Stromal cell of bone marrow (primary cell): ENCODE data around the gene SLC24A3.

ENCODE experiments used
- DNase-seq: peaks from one replicate; pipeline ENCODE4 v3.0.0-alpha.2; 2012; ENCODE audit warnings: low read depth

The SLC24A3 gene

DNA sequence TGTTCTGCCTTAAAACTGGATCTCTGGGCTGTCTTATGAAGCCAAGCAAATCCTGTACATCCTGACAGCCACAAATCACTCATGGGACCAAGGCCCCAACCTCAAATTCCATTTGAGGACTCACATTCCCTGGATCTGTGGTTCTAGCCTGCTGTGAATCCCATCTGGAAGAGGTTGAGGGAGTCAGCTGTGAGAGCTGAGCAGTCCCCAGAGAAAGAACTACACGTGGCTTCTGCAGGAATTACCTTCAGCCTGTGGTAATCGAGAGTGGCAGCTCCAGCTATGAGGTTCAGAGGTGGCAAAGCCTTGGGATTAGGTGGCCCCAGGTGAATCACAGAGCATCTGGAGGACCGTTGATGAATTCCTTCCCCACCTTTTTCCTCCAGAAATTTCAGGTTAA, 245.2 kb downstream of the SLC24A3 start:
- DNase-seq: no peak

DNA sequence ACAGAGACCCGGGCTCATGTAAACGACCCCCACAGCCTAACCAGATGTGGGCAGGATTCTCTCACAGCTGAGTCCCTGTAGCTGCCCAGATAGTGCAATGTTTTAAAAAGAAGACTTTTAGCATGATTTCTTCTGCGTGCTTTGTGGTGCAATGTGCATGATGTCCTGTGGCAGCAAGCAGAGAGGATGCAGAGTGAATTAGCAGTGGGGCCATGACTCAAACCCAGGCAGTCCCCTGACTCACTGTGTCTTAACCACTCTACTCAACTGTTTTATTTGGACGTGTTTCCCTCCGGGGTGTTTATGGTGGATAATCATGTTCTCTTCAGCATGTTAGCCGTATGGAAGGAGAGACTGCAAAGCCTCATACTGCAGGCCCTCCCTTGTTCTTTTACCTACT, 247.9 kb downstream of the SLC24A3 start:
- DNase-seq: peak; percentile 70

DNA sequence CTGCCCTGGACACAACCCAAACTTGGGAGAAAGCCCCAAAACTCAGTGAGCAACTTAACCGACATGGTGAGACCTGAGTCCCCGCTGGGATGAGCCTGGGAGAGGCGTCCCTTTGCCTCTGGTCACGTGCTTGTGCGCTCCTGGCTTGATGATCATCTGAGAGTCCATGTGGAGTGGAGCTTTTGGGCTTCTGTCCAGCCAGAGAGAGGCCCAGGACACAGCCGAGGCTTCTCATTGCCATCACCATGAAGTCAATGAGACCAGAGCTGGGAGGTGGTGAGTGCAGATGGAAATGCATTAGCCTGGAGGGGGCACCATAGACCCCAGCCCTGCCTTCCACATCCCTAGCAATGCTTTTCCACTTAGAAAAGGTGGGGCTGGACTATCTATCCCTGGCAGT, 250.0 kb downstream of the SLC24A3 start:
- DNase-seq: no peak

GRCh38 chr20:19463597-19463996, 251.2 kb downstream of the SLC24A3 start:
- DNase-seq: no peak

GRCh38 chr20:19465536-19465935, 253.1 kb downstream of the SLC24A3 start:
- no peak for DNase-seq

DNA sequence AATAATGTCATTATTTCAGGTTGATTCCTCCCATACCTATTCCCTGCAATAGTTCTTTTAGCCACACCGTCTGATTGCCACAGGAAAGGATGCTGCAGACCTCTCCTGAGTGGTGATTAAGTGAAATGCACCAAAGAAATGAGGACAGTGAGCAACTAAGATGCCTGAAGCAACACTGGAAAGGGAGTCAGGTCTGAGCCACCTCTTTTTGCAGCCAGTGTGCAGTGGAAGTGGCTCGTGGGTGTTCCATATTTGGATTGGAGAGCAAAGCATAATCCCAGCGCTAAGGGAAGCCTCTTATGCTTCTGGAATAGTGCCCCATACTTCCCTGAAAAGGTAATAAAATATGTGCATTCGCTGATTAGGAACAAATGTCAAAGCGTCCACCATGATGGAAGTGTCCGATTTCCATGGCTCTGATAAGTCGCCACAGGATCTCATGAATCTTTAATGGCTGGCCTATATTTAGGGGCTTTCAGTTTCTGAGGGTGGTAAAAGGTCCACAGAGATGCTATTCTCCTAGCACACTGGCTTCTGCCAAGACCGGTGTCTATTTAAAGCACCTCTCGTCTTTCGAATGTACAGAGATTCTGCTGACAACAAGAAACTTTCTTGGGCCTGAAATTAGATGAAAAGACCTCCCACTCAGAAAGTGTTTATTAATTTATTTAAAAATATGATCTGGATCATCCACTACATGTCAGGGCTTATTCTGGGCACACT, 253.9 kb downstream of the SLC24A3 start:
- no peak for DNase-seq

DNA sequence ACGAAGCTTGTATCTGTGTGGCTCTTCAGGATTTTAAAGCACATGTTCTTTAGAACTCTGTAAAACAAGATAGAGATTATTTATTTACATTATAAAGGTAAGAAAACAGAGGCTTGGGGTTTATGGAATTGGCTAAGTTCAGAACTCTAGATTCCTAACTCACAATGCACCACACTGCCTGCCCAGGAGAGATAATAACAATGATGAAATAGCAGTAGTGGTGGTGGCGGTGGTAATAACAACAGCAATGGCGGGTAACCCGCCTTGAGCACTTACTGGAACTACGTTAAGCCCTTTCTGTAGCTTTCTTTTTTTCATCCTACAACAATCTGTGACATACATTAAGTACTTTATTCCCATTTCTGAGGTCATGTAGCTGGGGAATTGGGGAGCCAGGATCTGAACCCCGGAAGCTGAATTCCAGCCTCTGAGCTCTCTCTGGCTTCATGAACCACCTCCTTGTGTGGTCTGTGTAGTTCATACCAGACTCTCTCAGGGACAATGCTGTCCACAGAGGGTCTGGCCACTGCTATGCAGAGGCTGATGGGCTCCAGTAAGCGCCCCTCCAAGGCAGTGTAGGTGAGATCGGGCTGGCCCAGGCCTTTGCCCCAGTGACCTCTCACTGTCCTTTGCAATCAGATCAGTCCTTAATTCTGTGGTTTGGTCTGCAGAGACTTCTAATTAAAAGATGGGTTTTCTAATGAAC, 260.9 kb downstream of the SLC24A3 start:
- no peak for DNase-seq

DNA sequence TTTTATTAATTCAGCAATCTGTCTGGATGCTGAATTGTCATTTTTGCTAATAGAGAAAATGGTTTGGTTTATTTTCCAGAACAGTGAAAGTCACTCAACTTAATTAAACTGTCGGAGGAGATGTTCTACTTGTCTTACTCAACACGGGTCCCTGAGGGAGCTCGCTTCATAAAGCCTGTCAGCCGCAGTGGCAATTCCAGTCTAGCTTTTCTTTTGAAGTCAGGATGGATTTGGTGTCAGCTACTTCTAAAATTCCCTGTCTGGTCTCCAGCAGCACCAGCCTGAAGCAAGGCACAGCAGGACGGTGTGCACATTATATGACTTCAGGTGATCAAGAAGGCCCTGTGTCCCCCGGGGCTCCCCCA, 261.5 kb downstream of the SLC24A3 start:
- no peak for DNase-seq

DNA sequence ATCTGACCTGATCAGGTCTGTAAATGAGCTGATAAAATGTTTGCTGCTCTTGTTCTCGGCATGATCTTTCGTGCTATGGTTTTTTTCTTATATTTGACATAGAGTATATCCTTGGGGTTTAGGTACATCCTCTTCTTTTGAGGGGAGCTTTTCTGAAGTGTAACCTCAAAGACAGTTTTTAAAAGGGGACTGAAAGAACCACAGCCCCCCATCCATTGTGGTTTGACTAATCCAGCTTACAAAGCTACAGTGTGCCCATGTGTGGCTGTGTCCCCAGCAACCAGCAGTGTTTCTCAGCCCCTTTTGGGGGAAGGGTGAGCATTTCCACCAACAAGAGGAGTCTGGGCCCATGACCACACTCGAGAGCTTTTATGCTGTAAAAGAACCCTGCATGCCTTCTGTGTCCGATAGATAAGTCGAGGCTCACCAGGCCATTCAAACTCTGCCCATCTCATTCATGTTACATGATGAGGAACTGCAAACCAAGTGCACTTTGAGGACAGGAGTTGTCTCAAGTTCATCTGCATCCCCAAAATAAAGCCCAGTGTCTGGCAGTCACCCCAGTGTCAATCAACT, 266.0 kb downstream of the SLC24A3 start:
- no peak for DNase-seq

DNA sequence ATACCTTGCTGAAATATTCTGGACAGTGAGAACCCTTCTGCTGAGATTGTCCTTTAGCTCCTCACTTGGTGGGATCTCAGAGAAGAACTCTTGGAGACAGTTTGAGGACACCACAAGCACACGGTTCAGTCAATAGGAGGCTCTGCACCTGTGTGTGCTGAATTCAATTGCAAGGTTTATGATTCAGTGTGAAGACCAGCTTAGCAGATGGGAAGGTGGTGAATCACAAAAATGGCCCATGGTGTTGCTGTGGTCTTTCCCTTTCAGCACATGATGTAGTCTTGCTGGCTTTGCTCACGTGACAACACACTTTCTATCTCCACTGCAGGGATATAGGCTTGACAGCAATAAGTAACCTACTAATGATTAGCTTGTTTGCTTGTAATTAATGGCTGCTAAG, 270.3 kb downstream of the SLC24A3 start:
- DNase-seq: no peak

DNA sequence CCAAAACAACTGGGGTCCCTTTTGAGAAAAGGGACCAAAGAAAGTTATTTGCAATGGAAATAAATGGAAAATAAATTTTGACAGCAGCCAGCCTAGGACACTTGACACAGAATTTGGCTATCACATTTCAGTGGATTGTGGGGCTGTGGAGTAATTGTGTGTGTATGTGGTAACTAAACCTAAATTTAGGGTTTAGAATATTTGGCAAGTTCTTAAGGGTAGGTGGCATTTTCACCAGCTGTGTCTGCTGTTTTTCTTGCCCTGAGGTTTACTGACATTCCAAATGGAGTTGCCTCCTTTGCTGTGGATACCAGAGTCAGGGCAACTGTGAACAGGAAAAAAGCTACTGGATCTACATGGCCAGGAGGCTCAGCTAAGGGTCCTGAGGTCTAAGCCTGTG, 270.9 kb downstream of the SLC24A3 start:
- no peak for DNase-seq

DNA sequence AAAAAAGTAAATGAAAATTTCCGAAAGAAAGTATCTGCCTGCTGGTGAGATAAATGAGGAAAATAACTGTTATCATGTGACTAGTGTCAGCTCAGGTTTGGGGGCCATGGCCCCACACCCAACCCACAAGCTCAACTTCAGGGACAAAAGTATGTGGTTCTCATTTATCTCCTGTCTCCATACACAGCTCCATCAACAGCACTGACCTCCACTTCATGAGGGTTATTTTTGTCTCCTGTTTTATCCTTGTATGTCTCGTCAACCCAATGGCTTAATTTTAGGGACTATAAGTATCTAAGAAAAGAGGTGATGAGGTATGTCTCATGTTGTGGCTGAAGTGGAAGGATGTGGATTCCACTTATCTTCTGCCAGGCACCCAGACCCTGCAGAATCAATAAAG, 274.0 kb downstream of the SLC24A3 start:
- DNase-seq: no peak

- no peak for DNase-seq
These were observed 275.0 kb downstream of the SLC24A3 start for GRCh38 chr20:19487420-19487819.

- no peak for DNase-seq
These were observed 278.8 kb downstream of the SLC24A3 start for GRCh38 chr20:19491241-19491640.

DNA sequence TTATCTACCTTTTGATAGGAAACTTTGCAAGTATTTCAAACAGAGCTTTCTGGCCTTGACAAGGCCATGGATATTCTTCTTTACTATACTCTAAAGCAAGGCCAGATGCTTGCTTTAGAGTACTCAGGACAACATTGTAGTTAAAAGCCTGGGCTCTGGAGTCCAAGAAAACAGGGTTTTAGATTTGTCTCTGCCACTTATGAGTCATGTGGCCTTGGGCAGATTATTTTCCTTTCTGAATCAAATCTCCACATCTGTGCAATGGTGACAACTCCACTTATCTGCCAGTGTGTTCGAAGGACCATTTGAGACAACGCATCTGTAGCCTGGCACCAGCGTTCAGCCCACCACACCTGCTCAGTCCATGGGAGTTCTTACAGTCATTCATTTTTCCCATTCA, 279.7 kb downstream of the SLC24A3 start:
- DNase-seq: no peak

- DNase-seq: no peak
These were observed 280.4 kb downstream of the SLC24A3 start for GRCh38 chr20:19492687-19493336.

DNA sequence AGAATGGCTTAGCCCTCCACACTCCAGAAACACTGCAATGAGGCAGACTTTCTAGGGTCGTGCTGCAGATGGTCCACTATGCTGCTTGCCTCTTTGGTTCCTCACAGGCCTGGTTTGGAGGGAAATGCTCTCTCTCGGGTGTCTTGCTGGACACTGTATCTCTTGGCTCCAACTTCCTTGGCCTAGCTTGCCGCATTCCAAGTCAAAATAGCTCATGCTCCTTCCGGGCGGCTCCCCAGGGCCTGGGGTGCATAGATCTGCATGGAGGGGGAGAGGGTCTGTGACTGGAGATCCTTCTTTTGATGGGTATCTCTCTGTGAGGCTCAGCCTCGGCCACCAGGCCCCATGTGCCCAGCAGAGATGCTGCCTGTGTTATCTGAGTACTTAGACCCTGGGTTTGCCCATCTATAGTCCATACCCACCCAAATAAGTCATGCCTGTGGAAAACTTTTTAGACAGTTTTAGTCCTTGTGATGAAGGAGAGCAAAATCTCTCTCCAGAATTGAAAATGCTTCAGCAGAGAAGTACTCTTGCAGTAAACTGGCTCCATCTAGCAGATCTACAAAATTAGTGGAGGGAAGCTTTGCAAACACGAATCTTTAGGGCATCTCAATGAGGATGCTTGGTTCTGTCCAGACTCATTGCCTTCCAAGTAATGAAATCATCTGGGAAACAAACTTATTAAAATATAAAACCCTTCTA, 281.5 kb downstream of the SLC24A3 start:
- no peak for DNase-seq

DNA sequence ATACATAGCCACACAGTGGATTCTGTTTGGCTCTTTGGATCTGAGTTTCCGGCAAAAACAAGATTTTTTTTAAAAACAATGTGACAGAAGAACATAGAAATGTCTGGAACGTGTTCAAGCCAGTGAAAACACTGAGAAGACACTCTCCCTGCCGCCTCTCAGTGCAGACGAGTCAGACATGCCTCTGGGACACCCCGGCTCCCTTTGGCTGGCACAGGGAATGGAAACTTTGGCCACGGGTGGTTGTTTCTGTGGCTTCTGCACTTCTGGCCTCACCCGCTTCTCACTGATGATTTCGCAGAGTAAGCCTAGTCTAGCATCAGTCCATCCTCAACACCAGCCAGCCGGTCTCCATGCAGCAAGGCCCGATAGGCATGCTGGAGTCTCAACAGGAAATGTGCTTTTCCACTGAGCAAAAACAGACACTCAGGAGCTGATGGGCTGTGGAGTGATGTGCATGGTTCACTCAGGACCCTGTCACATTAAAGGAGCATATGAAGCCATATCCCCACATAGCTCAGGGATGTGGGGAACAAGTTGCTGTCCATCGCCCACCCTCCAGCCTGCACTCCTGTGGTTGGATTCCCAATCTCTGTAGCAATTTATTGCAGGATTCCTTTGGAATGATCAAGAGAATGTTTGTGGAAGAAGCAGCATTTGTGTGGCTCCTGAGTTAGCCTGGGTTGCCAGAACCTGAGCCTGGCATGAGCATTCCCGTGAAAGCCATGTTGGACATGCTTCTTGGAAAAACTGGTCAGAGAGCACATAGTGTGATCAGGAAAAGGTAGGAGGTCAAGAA, 283.7 kb downstream of the SLC24A3 start:
- DNase-seq: peak; percentile 57

- DNase-seq: peak; percentile 32
These were observed 284.6 kb downstream of the SLC24A3 start for GRCh38 chr20:19497064-19497463.

DNA sequence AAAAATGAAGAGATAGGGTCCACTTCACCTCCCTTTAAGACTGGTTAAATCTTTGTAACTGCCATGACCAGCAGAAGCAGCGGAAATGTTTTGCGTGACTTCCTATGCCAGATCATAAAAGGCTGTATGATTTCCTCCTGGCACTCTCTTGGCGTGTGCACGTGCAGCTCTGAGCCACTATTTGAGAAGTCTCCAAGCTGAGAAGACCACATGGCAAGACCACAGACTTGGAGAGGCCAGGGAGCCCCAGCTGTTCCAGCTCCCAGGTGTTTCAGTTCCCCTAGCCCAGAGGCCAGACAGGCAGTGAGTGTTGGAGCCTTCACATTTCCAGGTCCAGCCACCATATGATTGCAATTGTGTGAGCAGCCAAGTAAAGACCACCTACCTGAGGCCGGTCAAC, 286.3 kb downstream of the SLC24A3 start:
- DNase-seq: no peak

GRCh38 chr20:19501476-19502115, 289.2 kb downstream of the SLC24A3 start:
- no peak for DNase-seq
